ENCODE results near the gene MMEL1. TPM values are rescaled to one million over a fixed set of nuclear protein-coding genes. Genes with fewer than 3 reads are reported as not detected.
"Not testable (repeated sequence)": the region's sequence is repeated elsewhere in the genome, so short reads cannot be mapped to it uniquely, and the experiment has no call there.

The MMEL1 gene
- total RNA-seq, 2 experiments from 2014 or later, result 1.5 to 1.6 TPM

DNA sequence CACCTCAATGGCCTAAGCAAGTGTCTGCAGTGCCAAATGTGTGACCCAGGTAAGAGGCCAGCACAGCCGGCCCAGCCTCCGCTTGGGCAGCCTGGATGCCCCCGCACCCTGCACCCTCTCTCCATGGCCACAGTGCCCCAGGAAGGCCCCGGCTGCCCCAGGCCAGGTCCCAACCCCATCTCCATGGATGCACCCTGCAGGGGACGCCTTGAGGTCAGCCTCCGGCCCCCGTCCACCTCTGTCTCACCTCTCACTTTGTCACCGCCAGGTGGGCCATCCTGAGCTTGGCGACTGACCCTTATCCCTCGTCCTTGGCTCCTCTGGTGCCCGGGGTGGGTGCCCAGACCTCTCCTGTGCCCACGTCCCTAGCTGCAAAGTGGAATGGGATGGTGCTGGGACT, 74.4 kb downstream of the MMEL1 start:
- peaks cover 24% of the 10 kb centered on the region for H3K4me1 Mint-ChIP-seq
- H3K36me3 Mint-ChIP-seq, result peaks cover 10% of the 10 kb centered on the region
- peak overlapping the region; percentile 56 for H3K27ac Mint-ChIP-seq

DNA sequence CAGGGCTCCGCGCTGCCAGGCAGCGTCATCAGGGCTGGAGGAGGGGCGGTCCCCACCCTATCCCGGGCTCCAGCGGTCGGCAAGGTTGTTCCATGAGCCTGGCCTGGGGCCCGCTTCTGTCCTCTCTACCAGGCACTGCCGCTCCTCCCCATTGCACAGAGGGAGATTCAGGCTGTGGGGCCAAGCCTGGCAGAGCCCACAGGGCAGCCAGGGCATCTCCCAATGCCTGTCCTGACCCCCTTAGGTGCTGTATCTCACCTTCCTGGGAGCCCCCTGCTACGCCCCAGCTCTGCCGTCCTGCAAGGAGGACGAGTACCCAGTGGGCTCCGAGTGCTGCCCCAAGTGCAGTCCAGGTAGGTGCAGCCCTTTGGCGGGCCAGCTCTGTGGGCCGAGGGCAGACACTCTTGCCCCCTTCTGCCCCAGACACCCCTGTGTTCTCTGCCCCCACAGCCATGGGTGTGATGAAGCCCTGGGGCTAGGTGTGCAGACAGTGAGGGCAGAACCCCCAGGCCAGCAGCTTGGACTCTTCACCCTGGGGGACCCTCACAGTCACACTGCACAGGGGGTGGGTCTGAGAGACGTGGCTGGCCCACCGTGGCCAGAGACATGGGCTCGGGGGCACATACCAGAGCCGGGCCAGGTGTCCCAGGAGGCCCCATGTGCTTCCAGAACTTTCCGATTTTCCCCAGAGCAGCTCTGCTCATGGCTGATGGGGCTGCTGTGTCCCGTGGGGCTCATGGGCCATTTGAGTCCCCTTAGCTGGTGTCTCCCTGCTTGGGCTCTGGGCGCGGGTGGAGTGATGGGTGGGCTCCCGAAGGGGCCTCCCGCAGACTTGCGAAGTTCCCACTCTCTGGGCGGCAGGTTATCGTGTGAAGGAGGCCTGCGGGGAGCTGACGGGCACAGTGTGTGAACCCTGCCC, 75.1 kb downstream of the MMEL1 start:
- H3K4me3 Mint-ChIP-seq, result peak overlapping the region; percentile 96
- H3K27ac Mint-ChIP-seq, result peak overlapping the region; percentile 99
- DNase-seq, result no peak
- H3K27me3 Mint-ChIP-seq, result no peaks in the 10 kb centered on the region
- peaks cover 10% of the 10 kb centered on the region for H3K36me3 Mint-ChIP-seq
- peaks cover 22% of the 10 kb centered on the region for H3K4me1 Mint-ChIP-seq
- H3K9me3 Mint-ChIP-seq, result no peaks in the 10 kb centered on the region

More for the DNA sequence above, 74.4 kb downstream of the MMEL1 start:
- no peak for DNase-seq
- Mint-ChIP-seq H3K9me3 (no peaks in the 10 kb centered on the region), H3K4me3 (peak overlapping the region; percentile 96), H3K27me3 (no peaks in the 10 kb centered on the region)

- peaks cover 22% of the 10 kb centered on the region for H3K4me1 Mint-ChIP-seq
- peak; percentile 52 for DNase-seq
- H3K9me3 Mint-ChIP-seq, result no peaks in the 10 kb centered on the region
- H3K27me3 Mint-ChIP-seq, result no peaks in the 10 kb centered on the region
- H3K36me3 Mint-ChIP-seq, result peaks cover 10% of the 10 kb centered on the region
- H3K4me3 Mint-ChIP-seq, result peak overlapping the region; percentile 96
- peak overlapping the region; percentile 99 for H3K27ac Mint-ChIP-seq
These were observed 75.9 kb downstream of the MMEL1 start for GRCh38 chr1:2556678-2557481.

DNA sequence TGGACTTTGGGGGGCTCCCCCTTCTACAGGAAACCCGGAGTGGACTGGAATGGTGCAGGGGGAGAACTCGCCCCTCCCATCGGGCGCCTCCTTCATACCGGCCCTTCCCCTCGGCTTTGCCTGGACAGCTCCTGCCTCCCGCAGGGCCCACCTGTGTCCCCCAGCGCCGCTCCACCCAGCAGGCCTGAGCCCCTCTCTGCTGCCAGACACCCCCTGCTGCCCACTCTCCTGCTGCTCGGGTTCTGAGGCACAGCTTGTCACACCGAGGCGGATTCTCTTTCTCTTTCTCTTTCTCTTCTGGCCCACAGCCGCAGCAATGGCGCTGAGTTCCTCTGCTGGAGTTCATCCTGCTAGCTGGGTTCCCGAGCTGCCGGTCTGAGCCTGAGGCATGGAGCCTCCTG, 76.5 kb downstream of the MMEL1 start, which contains the start of gene TNFRSF14:
TNFRSF14 (plus strand) TSS at position 95 of the 401 bp plus-strand sequence; CDS start at position 389, 294 bp downstream.
- peak within 1 kb of the TSS; percentile 99 for H3K27ac Mint-ChIP-seq
- H3K36me3 Mint-ChIP-seq, result peaks cover 8% of the 10 kb centered on the region
- peak within 1 kb of the TSS; percentile 96 for H3K4me3 Mint-ChIP-seq
- H3K27me3 Mint-ChIP-seq, result no peaks in the 10 kb centered on the region
- peaks cover 22% of the 10 kb centered on the region for H3K4me1 Mint-ChIP-seq
- DNase-seq, result peak; percentile 82
- H3K9me3 Mint-ChIP-seq, result no peaks in the 10 kb centered on the region

- peak overlapping the region; percentile 96 for H3K4me3 Mint-ChIP-seq
- H3K27ac Mint-ChIP-seq, result peak overlapping the region; percentile 99
- no peaks in the 10 kb centered on the region for H3K9me3 Mint-ChIP-seq
- peaks cover 24% of the 10 kb centered on the region for H3K4me1 Mint-ChIP-seq
- peak; percentile 86 for DNase-seq
- no peaks in the 10 kb centered on the region for H3K27me3 Mint-ChIP-seq
- H3K36me3 Mint-ChIP-seq, result peaks cover 7% of the 10 kb centered on the region
These were observed 77.1 kb downstream of the MMEL1 start for GRCh38 chr1:2555634-2556276.

- H3K27me3 Mint-ChIP-seq, result no peaks in the 10 kb centered on the region
- H3K36me3 Mint-ChIP-seq, result peaks cover 8% of the 10 kb centered on the region
- peak; percentile 70 for DNase-seq
- peak overlapping the region; percentile 99 for H3K27ac Mint-ChIP-seq
- peaks cover 27% of the 10 kb centered on the region for H3K4me1 Mint-ChIP-seq
- peak overlapping the region; percentile 96 for H3K4me3 Mint-ChIP-seq
- no peaks in the 10 kb centered on the region for H3K9me3 Mint-ChIP-seq
These were observed 78.0 kb downstream of the MMEL1 start for GRCh38 chr1:2554621-2555387.

- Mint-ChIP-seq H3K9me3 (no peaks in the 10 kb centered on the region), H3K27ac (peak overlapping the region; percentile 99), H3K4me1 (peaks cover 33% of the 10 kb centered on the region), H3K27me3 (no peaks in the 10 kb centered on the region), H3K36me3 (peaks cover 8% of the 10 kb centered on the region), H3K4me3 (peak overlapping the region; percentile 96)
- DNase-seq, result no peak
These were observed 78.8 kb downstream of the MMEL1 start for GRCh38 chr1:2553871-2554620.

DNA sequence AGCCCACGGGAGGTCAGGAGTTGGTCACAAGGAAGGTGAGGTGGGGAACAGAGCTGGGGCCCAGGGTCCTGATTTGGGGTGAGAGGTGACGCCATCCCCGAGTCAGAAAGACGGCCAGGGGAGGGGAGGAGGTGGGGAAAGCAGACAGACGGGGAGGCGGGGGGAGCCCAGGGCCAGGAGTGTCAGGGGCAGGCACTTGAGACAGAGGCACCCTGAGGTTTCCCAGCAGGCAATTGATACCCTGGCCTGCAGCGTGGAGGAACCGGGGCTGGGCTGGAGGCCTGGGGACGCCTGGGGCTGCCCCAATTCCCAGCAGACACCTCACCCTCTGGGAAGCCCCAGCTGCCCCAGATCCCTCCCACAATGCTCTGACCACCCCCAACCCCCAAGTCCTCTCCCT, 79.7 kb downstream of the MMEL1 start:
- peaks cover 34% of the 10 kb centered on the region for H3K4me1 Mint-ChIP-seq
- H3K27ac Mint-ChIP-seq, H3K27me3 Mint-ChIP-seq, H3K4me3 Mint-ChIP-seq, H3K9me3 Mint-ChIP-seq, H3K36me3 Mint-ChIP-seq, DNase-seq: not testable (repeated sequence)

- H3K27ac Mint-ChIP-seq, result no peak overlapping the region
- no peak overlapping the region for H3K4me3 Mint-ChIP-seq
- H3K36me3 Mint-ChIP-seq, result peaks cover 4% of the 10 kb centered on the region
- H3K9me3 Mint-ChIP-seq, result no peaks in the 10 kb centered on the region
- no peak for DNase-seq
- no peaks in the 10 kb centered on the region for H3K27me3 Mint-ChIP-seq
- peaks cover 34% of the 10 kb centered on the region for H3K4me1 Mint-ChIP-seq
These were observed 80.6 kb downstream of the MMEL1 start for GRCh38 chr1:2552189-2552588.

DNA sequence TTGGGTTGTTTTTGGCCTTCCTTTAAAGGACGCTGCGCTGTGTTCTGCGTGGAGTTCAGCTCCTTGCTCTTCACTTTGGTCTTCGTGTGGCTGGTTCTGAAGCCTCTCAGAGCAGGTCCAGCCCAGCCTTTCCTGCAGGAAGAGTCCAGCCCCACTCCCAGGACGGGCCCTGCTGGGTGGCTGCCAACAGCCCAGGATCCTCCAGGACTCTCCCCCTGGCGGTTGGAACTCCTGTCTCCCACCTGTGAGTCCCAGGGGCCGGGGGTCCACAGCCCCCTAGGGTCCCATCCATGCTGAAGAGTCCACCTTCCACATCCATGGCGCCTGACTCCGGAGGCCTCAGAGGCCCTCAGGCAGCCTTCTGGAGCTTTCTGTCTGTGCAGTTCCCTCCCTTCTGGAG, 81.3 kb downstream of the MMEL1 start:
- DNase-seq, H3K9me3 Mint-ChIP-seq, H3K36me3 Mint-ChIP-seq, H3K4me3 Mint-ChIP-seq, H3K27me3 Mint-ChIP-seq: not testable (repeated sequence)
- H3K4me1 Mint-ChIP-seq, result peaks cover 33% of the 10 kb centered on the region
- peak overlapping the region; percentile 74 for H3K27ac Mint-ChIP-seq

- not testable (repeated sequence) for H3K9me3 Mint-ChIP-seq, H3K27ac Mint-ChIP-seq, H3K4me3 Mint-ChIP-seq, H3K36me3 Mint-ChIP-seq, DNase-seq, H3K27me3 Mint-ChIP-seq
- H3K4me1 Mint-ChIP-seq, result peaks cover 27% of the 10 kb centered on the region
These were observed 82.4 kb downstream of the MMEL1 start for GRCh38 chr1:2550309-2550861.

- H3K27me3 Mint-ChIP-seq, DNase-seq, H3K36me3 Mint-ChIP-seq, H3K9me3 Mint-ChIP-seq: not testable (repeated sequence)
- Mint-ChIP-seq H3K27ac (peak overlapping the region; percentile 97), H3K4me3 (peak overlapping the region; percentile 83), H3K4me1 (peaks cover 24% of the 10 kb centered on the region)
These were observed 83.3 kb downstream of the MMEL1 start for GRCh38 chr1:2549367-2550029.

DNA sequence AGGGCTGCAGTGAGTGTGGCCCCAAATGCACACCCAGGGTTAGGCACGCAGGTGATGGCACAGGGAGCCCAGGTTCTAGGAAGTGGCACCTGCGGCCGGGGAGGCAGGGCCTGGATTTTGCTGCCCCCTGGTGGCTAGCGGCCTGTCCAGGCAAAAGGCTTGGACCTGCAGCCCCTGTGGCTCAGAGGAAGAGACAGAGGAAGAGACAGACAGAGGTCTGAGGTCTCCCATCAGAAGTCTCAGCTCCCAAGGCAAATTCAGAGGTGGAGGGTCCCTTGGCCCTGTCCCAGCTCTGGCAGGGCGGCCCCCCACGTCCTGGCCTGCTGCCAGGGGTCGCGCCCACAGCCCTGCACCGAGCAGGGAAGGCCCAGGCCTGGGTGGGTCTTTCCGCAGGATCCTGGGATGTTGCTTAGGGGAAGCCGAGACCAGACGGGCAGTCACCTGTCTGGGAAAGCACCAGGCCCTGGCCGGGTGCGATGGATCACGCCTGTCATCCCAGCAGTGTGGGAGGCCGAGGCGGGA, 84.7 kb downstream of the MMEL1 start:
- H3K4me3 Mint-ChIP-seq, result peak overlapping the region; percentile 83

More for the DNA sequence above, 84.7 kb downstream of the MMEL1 start:
- H3K4me1 Mint-ChIP-seq, result peaks cover 24% of the 10 kb centered on the region
- H3K27ac Mint-ChIP-seq, result peak overlapping the region; percentile 97
- H3K36me3 Mint-ChIP-seq, result peaks cover 1% of the 10 kb centered on the region
- H3K27me3 Mint-ChIP-seq, result no peaks in the 10 kb centered on the region
- DNase-seq, result peak; percentile 87
- H3K9me3 Mint-ChIP-seq, result no peaks in the 10 kb centered on the region

Data from activated naive CD8-positive, alpha-beta T cell treated with anti-CD3 and anti-CD28 coated beads for 36 hours (primary cell).